ENCODE data around the gene RAB10.

- TF ChIP-seq ZNF274 (IDR thresholded peaks at IDR 0.05; ENCODE audit: low read depth, low read length) (no peak), YY1 (IDR thresholded peaks at IDR 0.05; ENCODE audit: insufficient read depth, insufficient read length) (no peak)
These were observed 66.0 kb downstream of the RAB10 start for GRCh38 chr2:26099933-26100332.

Data from NT2/D1 (cell line).